Activated naive CD4-positive, alpha-beta T cell (primary cell): ENCODE results near the gene CABP4.
"Not testable (repeated sequence)": the region's sequence is repeated elsewhere in the genome, so short reads cannot be mapped to it uniquely, and the experiment has no call there.

Experiments used
- DNase-seq, 4 experiments: peaks; one replicate each; lab custom pipeline; 2025; lab: John Stamatoyannopoulos, UW

Gene CABP4

DNA sequence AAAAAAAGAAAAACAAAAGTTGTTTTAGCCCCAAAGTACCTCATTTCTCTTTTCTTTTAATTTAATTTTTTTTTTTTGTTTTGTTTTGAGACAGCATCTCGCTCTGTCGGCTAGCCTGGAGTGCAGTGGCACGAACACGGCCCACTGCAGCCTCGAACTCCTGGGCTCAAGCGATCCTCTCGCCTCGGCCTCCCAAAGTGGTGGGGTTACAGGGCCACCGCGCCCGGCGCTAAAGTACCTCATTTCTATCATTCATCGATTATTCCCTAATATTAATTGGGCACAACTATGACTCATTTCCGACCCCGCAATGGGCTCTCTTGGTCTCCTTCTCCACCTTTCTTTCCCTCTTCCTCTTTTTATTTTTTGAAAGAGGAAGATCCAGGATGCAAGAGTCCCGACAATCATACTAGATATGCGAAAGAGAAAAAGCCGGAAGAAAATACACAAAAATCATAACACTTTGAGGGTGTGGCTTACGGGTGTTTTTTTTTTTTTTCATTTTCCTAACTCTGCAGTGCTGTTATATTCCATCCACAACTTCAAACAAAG, 27.2 kb downstream of the CABP4 start:
- DNase-seq, result no peak

DNA sequence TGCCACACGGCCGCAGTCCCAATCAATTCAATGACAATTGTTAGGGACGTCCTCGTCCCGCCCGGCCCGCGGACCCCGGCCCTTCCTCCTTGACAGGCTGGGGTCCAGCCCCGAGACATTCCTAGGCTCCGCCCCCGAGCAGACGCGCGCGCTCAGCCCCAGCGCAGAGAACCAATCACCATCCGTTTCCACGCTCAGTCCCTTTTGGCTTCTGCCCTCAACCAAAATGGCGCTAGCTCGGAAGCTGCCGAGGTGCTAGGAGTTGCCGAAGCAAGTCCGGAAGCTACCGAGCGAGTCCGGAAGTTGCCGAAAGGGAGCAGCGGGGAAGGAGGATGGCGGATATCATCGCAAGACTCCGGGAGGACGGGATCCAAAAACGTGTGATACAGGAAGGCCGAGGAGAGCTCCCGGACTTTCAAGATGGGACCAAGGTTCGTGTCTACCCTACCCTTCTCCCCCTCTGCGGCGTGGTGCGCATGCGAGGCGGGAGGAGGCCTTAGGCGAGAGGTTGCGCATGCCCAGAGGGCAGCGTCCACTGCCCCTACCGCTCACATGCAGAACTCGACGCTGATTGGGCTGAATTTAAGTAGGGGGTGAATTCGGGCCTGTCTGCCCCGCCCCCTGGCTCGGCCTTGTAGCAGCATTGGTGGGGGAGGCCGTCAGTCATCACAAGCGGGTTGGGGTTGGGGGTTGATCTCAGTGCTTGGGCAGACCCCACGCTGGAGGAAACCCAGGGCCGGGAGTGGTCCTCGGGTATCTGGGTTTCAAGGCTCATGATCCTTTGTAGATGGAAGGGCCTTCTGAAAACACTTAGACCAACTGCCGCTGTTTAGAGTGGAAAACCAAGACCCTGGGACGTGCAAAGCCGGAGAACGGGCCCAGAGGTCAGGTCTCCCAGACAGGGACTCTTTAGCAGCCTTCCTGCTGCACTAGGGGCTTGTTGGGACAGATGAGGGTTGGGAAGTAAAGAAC, 28.0 kb downstream of the CABP4 start, which contains the start of gene AIP:
TSS of gene AIP (plus strand) at position 200 of the 972 bp plus-strand sequence. CDS start at position 333, 133 bp downstream.
- DNase-seq, result peak; percentile 88 to 97 (median 93)

- DNase-seq, result peak in 2 of 4 experiments; percentile 20 to 31
Observed at GRCh38 chr11:67483831-67484665, 28.9 kb downstream of the CABP4 start.

- peak in 2 of 4 experiments; percentile 20 to 26 for DNase-seq
Observed at GRCh38 chr11:67484847-67485311, 29.7 kb downstream of the CABP4 start.

DNA sequence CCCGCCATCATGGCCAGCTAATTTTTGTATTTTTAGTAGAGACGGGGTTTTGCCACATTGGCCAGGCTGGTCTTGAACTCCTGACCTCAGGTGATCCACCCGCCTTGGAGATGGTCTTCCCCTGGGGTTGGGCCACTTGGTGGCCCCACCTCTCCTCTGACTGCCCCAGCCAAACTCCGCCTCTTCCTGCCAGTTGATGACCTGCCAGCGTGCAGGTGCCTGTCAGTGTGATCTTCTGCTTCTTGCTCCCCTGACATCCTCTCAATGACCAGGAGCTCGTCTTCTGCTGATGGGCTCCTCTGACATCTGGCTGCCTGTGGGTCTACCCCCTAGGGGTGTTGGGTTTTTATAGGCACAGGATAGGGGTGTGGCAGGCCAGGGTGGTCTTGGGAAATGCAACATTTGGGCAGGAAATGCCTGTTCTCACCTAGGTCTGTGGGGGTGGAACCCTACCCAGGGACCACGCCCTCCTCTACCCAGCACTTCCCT, 30.8 kb downstream of the CABP4 start:
- DNase-seq, result not testable (repeated sequence)

DNA sequence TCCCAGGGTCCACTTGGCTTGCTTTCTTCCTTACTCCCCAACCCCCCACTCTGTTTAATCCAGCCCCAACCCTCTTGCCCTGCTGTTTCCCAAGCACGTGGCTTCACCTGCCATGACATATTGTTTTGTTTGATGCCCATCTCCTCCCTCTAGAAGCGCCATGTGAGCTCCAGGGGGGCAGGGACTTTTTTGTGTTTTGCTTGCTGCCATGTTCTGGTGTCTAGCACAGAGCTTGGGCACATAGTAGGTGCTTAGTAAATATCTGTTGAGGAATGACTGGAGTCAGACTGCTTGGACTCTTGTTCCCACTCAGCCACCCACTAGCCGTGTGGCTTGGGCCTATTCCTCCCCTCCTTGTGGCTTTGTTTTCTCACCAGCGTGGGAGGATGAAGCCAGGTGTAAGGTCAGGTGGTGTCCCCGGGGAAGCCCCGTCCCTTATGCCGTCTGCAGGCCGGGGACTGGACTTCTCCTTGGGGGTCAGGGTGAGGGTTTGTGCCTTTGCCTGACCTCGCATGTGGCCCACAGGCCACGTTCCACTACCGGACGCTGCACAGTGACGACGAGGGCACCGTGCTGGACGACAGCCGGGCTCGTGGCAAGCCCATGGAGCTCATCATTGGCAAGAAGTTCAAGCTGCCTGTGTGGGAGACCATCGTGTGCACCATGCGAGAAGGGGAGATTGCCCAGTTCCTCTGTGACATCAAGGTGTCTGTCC, 31.5 kb downstream of the CABP4 start:
- DNase-seq, result no peak

GRCh38 chr11:67489203-67489884, 34.2 kb downstream of the CABP4 start:
- no peak for DNase-seq

DNA sequence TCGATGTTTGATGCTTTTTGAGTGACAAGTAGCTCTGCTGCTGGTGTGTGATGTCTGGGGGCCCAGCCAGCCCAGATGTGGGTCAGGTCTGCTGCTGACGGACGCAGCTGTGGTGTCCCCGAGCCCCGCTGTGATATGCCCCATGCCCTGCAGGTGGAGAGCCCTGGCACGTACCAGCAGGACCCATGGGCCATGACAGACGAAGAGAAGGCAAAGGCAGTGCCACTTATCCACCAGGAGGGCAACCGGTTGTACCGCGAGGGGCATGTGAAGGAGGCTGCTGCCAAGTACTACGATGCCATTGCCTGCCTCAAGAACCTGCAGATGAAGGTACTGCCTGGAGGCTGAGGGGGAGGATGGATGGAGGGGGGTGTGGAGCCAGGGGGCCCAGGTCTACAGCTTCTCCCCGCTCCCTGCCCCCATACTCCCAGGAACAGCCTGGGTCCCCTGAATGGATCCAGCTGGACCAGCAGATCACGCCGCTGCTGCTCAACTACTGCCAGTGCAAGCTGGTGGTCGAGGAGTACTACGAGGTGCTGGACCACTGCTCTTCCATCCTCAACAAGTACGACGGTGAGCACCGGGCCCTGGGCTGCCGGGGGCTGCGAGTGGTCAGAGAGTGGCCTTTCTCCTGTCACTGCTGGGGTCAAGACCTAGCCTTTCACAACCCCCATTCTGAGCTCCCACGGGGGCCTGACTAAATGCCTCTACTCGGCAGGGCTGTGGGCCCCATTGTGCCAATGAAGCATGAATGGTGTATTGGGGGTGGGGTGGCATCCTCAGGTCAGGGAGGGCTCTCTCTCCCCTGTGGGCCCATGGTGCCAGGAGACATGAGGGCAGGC, 35.0 kb downstream of the CABP4 start:
- DNase-seq, result no peak

DNA sequence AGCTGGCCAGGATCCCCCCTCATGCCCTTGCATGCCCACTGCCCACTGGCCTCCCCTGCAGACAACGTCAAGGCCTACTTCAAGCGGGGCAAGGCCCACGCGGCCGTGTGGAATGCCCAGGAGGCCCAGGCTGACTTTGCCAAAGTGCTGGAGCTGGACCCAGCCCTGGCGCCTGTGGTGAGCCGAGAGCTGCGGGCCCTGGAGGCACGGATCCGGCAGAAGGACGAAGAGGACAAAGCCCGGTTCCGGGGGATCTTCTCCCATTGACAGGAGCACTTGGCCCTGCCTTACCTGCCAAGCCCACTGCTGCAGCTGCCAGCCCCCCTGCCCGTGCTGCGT, 35.5 kb downstream of the CABP4 start:
- no peak for DNase-seq

DNA sequence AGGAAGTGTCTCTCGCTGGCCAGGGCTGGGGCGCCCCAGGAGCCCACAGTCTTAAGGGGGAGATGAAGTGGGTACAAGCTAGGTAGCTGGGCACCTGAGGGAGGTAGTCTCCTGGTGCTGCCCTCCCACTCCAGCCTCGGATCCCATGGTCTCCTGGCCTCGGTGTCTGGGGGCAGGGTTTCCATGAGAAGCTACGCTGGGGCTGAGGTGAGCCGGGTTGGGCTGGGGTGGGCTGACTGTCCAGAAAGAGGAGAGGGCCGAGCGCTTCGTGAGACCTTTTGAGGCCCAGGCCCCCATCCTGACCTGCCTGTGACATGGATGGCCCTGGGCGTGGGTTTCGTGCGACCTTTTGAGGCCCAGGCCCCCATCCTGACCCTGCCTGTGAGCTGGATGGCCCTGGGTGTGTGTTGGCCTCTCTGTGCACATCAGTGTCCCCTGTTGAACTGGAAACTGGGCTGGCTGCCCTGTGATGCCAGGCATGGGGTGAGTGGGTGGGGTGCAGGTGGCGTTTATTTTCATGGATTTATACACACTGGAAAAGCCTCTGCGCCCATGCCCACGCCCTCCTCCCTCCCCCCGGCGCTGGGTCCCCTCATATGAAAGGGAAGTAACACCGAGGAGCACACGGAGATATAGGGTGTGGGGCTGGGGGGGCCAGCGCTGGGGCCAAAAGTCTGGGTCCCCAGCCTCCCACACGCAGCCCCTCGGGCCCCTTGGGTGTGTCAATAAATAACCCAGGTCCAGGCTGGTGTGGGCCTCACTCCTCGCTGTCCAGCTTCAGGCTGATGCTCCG, 36.3 kb downstream of the CABP4 start:
- no peak for DNase-seq

DNA sequence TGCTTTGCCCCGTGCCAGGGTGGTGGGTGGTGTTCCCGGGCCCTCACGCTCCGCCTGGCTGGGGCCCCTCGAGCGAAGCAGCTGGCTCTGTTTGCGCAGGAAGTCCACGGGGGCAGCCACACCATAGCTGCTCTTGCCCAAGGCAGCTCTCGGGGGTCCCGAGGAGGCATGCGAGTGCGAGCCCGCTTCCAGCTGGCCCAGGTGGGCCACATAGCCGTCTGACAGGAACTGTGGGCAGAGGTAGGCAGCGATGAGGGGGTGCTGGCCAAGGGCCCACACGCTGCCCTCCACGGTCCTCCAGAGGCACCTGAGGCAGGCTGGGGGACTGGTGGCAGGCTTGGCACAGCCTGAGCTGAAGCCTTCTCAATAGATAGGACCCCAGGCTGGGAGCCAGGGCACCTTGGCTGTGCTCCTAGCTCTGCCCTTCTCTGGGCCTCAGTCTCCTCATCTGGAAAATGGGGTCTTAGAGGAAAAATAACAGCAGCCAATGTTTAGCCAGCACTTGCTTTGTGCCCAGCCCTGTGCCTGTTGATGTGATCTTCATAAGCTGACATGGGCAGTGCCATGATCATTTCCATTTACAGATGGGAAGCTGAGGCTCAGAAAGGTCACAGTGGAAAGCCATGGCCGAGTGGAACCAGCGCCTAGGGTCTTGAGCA, 37.0 kb downstream of the CABP4 start:
- DNase-seq, result no peak

GRCh38 chr11:67492801-67493547, 37.8 kb downstream of the CABP4 start:
- DNase-seq, result no peak

DNA sequence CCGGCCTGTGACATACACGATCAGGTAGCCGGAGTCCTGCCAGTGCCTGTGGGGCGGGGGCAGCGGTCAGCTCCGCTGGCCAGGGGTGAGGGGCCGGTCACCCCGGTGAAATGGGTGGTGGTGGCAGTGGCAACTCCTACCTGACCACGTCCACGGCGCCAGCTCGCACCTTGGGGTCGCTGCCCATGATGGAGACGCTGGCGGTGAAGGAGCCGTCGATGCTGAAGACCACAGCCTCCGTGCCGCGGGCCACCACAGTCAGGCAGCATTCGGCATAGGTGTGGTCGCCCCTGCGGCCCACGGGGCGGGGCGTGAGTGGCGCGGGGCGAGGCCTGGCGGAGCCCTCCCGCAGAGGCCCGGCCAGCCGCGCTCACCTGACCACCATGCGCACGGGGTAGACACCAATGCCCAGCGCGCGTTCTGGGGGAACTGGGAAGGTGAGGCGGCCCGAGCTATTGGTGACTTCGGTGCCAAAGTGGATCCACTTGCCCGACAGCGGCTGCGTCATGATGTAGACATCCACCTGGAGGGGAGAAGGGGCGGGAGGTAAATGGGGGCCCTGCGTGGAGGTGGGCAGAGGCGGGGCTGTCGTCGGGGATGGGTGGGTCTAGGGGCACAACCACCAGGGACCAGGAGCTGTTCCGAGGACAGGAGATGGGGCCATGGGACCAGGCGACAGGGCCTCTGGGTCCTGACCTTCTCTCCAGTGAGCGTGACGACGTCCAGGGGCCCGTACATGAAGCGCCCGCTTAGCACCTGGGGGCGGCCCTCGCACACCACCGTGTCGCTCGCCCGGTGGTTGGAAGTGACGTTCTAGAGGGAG, 38.6 kb downstream of the CABP4 start:
- no peak for DNase-seq

- no peak for DNase-seq
Observed at GRCh38 chr11:67494371-67495233, 39.4 kb downstream of the CABP4 start.

GRCh38 chr11:67495234-67496005, 40.3 kb downstream of the CABP4 start:
- no peak for DNase-seq
